Stomach (tissue), 9 donors: ENCODE results near the gene RBMS1. TPM values are rescaled to one million over a fixed set of nuclear protein-coding genes. Genes with fewer than 3 reads are reported as not detected.
A peak's percentile ranks its signal among the peaks of the same experiment; 100 is the strongest.

Source experiments
- DNase-seq, 2 donors: peaks; one replicate each; pipeline versions ENCODE4 v3.0.0 to v3.0.0-alpha.2; 2013 to 2019
- H3K27ac ChIP-seq, 5 donors: fragments of 200-600 bp in 4 of 5; sonication (generic) in 4 of 5; one replicate each; pipeline ENCODE4 v1.5.1; 2013 to 2019; ENCODE audit warnings: mild to moderate bottlenecking in 1 of 5, moderate library complexity in 1 of 5
- H3K27me3 ChIP-seq, 3 donors: fragments of 200-600 bp; sonication (generic); one replicate each; pipeline ENCODE4 v1.5.1; 2017 to 2019; ENCODE audit warnings: mixed run types in 1 of 3
- H3K36me3 ChIP-seq, 4 donors: fragments of 200-600 bp; sonication (generic); 1 replicate in 3 of 4; 2 replicates in 1 of 4; pipeline ENCODE4 v1.5.1; 2016 to 2019
- H3K4me1 ChIP-seq, 4 donors: fragments of 200-600 bp; sonication (generic); one replicate each; pipeline ENCODE4 v1.5.1; 2016 to 2019
- H3K4me3 ChIP-seq, 4 donors: fragments of 200-600 bp; sonication (generic) in 3 of 4; one replicate each; pipeline ENCODE4 v1.5.1; 2016 to 2019; ENCODE audit warnings: mild to moderate bottlenecking in 1 of 4
- H3K9me3 ChIP-seq, 4 donors: fragments of 200-600 bp; sonication (generic); one replicate each; pipeline ENCODE4 v1.5.1; 2016 to 2019
- EP300 ChIP-seq: sonication (generic); formaldehyde crosslinking; IDR thresholded peaks from one replicate; pipeline ENCODE4 v1.6.1; 2017; ENCODE audit warnings: antibody characterized with exemption
- POLR2A ChIP-seq, 4 donors: fragments of 450-650 bp; IDR thresholded peaks; one replicate each; pipeline ENCODE4 v1.6.1; 2016; ENCODE audit warnings: antibody characterized with exemption in 4 of 4, control low read depth in 2 of 4, mild to moderate bottlenecking in 1 of 4, moderate library complexity in 1 of 4
- POLR2AphosphoS5 ChIP-seq, 3 donors: sonication (generic); formaldehyde crosslinking; IDR thresholded peaks; one replicate each; pipeline ENCODE4 v1.6.1; 2016; ENCODE audit warnings: antibody characterized with exemption in 3 of 3
- WGBS, 5 donors: extraction: QIAGEN DNeasy Blood & Tissue Kit in 3 of 5; methylation state at CpG; one replicate each; pipeline versions ENCODE4 v1.1.5 to v1.1.7; 2013 to 2018; 5-methylcytosine and 5-hydroxymethylcytosine counted together
- intact Hi-C: fragments of 100-400 bp; cut with DNase I; formaldehyde crosslinking; loops from one replicate; pipeline ENCODE4 v1.15.1; 2023; ENCODE audit warnings: low total_unique reads
- polyA plus RNA-seq, 3 donors: library from polyadenylated mRNA; stranded (reverse); fragments of 200-250 nt; gene quantifications; one replicate each; pipeline ENCODE4 v1.2.3, GENCODE V29; 2013
- total RNA-seq, 5 donors: library from RNA; depleted of rRNA; stranded (reverse); fragments of >200 nt; gene quantifications; one replicate each; pipeline versions ENCODE4 v1.1.0 to v1.2.3, GENCODE V29; 2014 to 2016
- TF ChIP-seq, protein P1 (sequence below), 7 experiments: fragments of 450-650 bp in 4 of 7; fragments of 200-600 bp in 3 of 7; sonication (generic) in 3 of 7; IDR thresholded peaks; one replicate each; pipeline ENCODE4 v1.5.1; 2016 to 2019; ENCODE audit warnings: antibody characterized with exemption in 7 of 7, control low read depth in 2 of 7, mild to moderate bottlenecking in 1 of 7
- donor health status: healthy with polysubstance abuse.
- donor health status: Bipolar disorder and iron deficiency.
- donor health status: healthy.

RBMS1 gene
- total and polyA plus RNA-seq, 8 donors, result 4.3 to 134 (median 27.8) TPM

- Histone ChIP-seq H3K36me3 (no peaks in the 10 kb centered on the region), H3K4me1 (peaks cover 0 to 40% (median 5%) of the 10 kb centered on the region in 4 donors), H3K9me3 (no peaks in the 10 kb centered on the region), H3K27me3 (no peaks in the 10 kb centered on the region), H3K4me3 (no peak overlapping the region), H3K27ac (peak overlapping the region in 4 of 5 donors; percentile 5 to 91 (median 36))
- no peak for DNase-seq
- TF ChIP-seq POLR2A (IDR thresholded peaks at IDR 0.05), result no peak
- TF ChIP-seq, protein P1, sequence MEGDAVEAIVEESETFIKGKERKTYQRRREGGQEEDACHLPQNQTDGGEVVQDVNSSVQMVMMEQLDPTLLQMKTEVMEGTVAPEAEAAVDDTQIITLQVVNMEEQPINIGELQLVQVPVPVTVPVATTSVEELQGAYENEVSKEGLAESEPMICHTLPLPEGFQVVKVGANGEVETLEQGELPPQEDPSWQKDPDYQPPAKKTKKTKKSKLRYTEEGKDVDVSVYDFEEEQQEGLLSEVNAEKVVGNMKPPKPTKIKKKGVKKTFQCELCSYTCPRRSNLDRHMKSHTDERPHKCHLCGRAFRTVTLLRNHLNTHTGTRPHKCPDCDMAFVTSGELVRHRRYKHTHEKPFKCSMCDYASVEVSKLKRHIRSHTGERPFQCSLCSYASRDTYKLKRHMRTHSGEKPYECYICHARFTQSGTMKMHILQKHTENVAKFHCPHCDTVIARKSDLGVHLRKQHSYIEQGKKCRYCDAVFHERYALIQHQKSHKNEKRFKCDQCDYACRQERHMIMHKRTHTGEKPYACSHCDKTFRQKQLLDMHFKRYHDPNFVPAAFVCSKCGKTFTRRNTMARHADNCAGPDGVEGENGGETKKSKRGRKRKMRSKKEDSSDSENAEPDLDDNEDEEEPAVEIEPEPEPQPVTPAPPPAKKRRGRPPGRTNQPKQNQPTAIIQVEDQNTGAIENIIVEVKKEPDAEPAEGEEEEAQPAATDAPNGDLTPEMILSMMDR (IDR thresholded peaks at IDR 0.05), result no peak
- TF ChIP-seq EP300, result no peak
- TF ChIP-seq POLR2AphosphoS5 (IDR thresholded peaks at IDR 0.05), result no peak
- 44 to 69% (median 58%) methylated on average over 3 of the region's 3 CpGs for WGBS, 5 donors
- intact Hi-C loops, result no loop called here
Measured at GRCh38 chr2:160232905-160233475, 260.6 kb downstream of the RBMS1 start.

DNA sequence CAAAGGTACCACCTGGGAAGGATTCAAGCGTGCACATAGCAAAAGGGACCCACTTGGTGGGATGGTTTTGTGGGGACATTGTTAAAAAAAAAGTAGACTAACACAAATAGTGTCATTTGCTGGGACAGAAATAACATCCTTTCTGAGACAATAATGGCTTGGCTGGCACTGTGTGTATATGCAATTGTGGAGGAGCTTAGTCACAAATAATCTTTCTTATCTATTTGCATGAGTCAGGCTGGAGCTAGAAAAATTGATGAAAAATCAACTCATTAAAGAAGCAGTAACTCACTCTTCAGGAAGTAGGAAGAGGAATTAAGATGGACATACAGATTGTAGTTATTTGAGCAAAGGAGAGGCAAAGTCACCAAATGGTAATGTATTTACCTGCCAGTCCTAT lies 264.0 kb downstream of the RBMS1 start:
- no peak for DNase-seq
- Histone ChIP-seq H3K27me3 (no peaks in the 10 kb centered on the region), H3K27ac (peak overlapping the region; percentile 74 to 91 (median 77)), H3K9me3 (no peaks in the 10 kb centered on the region), H3K4me1 (peaks cover 3 to 64% (median 19%) of the 10 kb centered on the region in 4 donors), H3K4me3 (no peak overlapping the region), H3K36me3 (no peaks in the 10 kb centered on the region)
- 73 to 87% (median 83%) methylated on average over 1 of the region's 1 CpG for WGBS, 5 donors
- intact Hi-C loops, result no loop called here
- TF ChIP-seq POLR2A (IDR thresholded peaks at IDR 0.05) (no peak), POLR2AphosphoS5 (IDR thresholded peaks at IDR 0.05) (peak in 2 of 3 donors; percentile 44 to 66), EP300 (no peak)

DNA sequence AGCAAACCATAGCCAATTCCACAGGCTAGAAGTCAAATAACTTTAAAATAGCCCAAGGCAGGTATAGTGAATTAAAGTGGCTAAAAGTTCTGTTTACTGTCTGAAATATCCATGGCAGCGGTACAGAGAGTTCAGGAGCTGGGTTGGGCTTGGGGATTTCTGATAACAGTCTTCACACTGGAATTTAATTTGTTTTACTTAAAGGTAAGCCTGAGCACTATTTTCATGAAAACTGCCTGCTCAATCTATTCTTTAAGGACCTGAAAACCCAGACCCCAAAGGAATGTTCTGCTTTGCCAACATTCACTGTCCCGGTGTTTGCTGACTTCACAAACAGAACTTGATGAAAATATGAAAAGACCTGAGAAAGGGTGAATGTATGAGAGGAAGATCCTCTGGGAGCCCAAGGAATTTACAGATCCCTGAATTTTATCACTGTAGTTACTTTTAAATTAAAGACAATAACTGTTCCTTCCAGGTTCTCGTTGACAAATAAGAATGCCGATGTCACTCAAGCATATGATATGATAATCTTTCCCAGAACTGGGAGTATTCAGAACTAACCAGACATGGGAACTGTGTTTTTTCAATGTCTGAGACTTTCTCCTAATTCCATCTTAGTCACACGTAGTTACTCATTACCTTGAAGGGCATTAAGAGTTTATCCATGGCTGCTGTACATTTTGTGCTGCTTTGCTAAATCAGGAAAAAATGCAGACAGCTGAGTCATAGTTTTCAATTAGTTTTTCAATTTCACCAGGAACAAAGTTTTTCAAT lies 265.3 kb downstream of the RBMS1 start:
- H3K9me3 ChIP-seq, result no peaks in the 10 kb centered on the region
- peak overlapping the region; percentile 74 to 91 (median 81) for H3K27ac ChIP-seq
- WGBS, 5 donors, result 33 to 50% (median 42%) methylated on average over 5 of the region's 5 CpGs
- H3K27me3 ChIP-seq, result no peaks in the 10 kb centered on the region
- intact Hi-C loops, result no loop called here
- DNase-seq, result peak in 1 of 2 donors; percentile 69
- peak in 2 of 3 donors; percentile 32 to 63 for TF ChIP-seq POLR2AphosphoS5 (IDR thresholded peaks at IDR 0.05)
- TF ChIP-seq EP300, result no peak
- H3K4me1 ChIP-seq, result peaks cover 13 to 77% (median 24%) of the 10 kb centered on the region in 4 donors
- H3K4me3 ChIP-seq, result no peak overlapping the region
- H3K36me3 ChIP-seq, result no peaks in the 10 kb centered on the region

GRCh38 chr2:160227293-160227915 lies 266.2 kb downstream of the RBMS1 start:
- Histone ChIP-seq H3K4me1 (peaks cover 16 to 80% (median 33%) of the 10 kb centered on the region in 4 donors), H3K27me3 (no peaks in the 10 kb centered on the region), H3K27ac (peak overlapping the region; percentile 74 to 91 (median 81)), H3K4me3 (no peak overlapping the region), H3K36me3 (no peaks in the 10 kb centered on the region), H3K9me3 (no peaks in the 10 kb centered on the region)
- intact Hi-C loops, result no loop called here
- 43 to 51% (median 48%) methylated on average over 5 of the region's 5 CpGs for WGBS, 5 donors
- TF ChIP-seq EP300 (no peak), POLR2AphosphoS5 (IDR thresholded peaks at IDR 0.05) (peak in 1 of 3 donors; percentile 26)
- no peak for DNase-seq

DNA sequence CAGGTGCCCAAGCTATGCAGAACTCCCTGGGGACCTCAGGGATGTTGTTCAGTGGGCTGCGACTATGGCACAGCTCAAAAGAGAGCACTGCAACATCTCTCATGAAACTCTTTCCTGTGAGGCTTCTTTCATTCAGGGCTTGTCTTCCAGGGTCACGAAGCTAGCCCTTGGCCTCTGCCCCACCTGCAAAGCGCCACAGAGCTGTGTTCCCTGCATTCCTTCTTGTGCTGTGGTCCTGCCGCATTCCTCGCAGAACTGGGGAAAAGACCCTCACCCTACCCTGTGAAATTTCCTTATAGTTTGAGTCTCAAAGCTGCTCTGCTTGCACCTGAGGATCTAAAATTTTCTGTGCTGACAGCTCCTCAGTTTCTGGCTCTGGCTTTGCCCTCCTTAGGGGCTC lies 267.2 kb downstream of the RBMS1 start:
- Histone ChIP-seq H3K4me1 (peaks cover 25 to 87% (median 43%) of the 10 kb centered on the region in 4 donors), H3K9me3 (no peaks in the 10 kb centered on the region), H3K27me3 (no peaks in the 10 kb centered on the region), H3K4me3 (no peak overlapping the region), H3K27ac (peak overlapping the region; percentile 21 to 91 (median 39)), H3K36me3 (no peaks in the 10 kb centered on the region)
- WGBS, 5 donors, result 56 to 86% (median 75%) methylated on average over 4 to 5 of the region's 5 CpGs
- intact Hi-C loops, result no loop called here
- TF ChIP-seq EP300 (no peak), POLR2AphosphoS5 (IDR thresholded peaks at IDR 0.05) (no peak)
- no peak for DNase-seq

GRCh38 chr2:160225722-160226121 lies 267.9 kb downstream of the RBMS1 start:
- intact Hi-C loops, result no loop called here

More at GRCh38 chr2:160225722-160226121, 267.9 kb downstream of the RBMS1 start:
- Histone ChIP-seq H3K27me3 (no peaks in the 10 kb centered on the region), H3K36me3 (no peaks in the 10 kb centered on the region), H3K4me3 (no peak overlapping the region), H3K27ac (peak overlapping the region; percentile 21 to 91 (median 39)), H3K9me3 (no peaks in the 10 kb centered on the region), H3K4me1 (peaks cover 30 to 87% (median 49%) of the 10 kb centered on the region in 4 donors)
- WGBS, 5 donors, result 34 to 62% (median 43%) methylated on average over 3 to 4 of the region's 4 CpGs
- TF ChIP-seq POLR2A (IDR thresholded peaks at IDR 0.05), result no peak
- TF ChIP-seq POLR2AphosphoS5 (IDR thresholded peaks at IDR 0.05), result peak in 1 of 3 donors; percentile 14
- TF ChIP-seq, protein P1 (IDR thresholded peaks at IDR 0.05), result no peak
- TF ChIP-seq EP300, result no peak
- peak; percentile 51 for DNase-seq
